Peyer's patch (tissue), 4 donors: ENCODE results near the gene LYZL2. TPM values are rescaled to one million over a fixed set of nuclear protein-coding genes. Genes with fewer than 3 reads are reported as not detected.
"Not testable (repeated sequence)": the region's sequence is repeated elsewhere in the genome, so short reads cannot be mapped to it uniquely, and the experiment has no call there.

Source experiments
- DNase-seq, 3 donors: peaks; one replicate each; pipeline ENCODE4 v3.0.0-alpha.2; 2017 to 2019
- H3K27ac ChIP-seq, 4 donors: fragments of 200-600 bp; sonication (generic); one replicate each; pipeline ENCODE4 v1.5.1; 2016 to 2019
- H3K27me3 ChIP-seq, 2 donors: fragments of 200-600 bp; sonication (generic); one replicate each; pipeline ENCODE4 v1.5.1; 2019
- H3K36me3 ChIP-seq, 3 donors: fragments of 200-600 bp; sonication (generic); one replicate each; pipeline ENCODE4 v1.5.1; 2016 to 2019
- H3K4me1 ChIP-seq, 4 donors: fragments of 200-600 bp; sonication (generic); one replicate each; pipeline ENCODE4 v1.5.1; 2016 to 2019
- H3K4me3 ChIP-seq, 4 donors: fragments of 200-600 bp; sonication (generic); 1 replicate in 3 of 4; 2 replicates in 1 of 4; pipeline ENCODE4 v1.5.1; 2016 to 2019; ENCODE audit warnings: mild to moderate bottlenecking in 1 of 4
- H3K9me3 ChIP-seq, 4 donors: fragments of 200-600 bp; sonication (generic); one replicate each; pipeline ENCODE4 v1.5.1; 2016 to 2019; ENCODE audit warnings: mild to moderate bottlenecking in 1 of 4
- CTCF ChIP-seq, 6 experiments: fragments of 450-650 bp in 4 of 6; fragments of 200-600 bp in 2 of 6; sonication (generic) in 1 of 6; IDR thresholded peaks; one replicate each; pipeline ENCODE4 v1.5.1; 2017 to 2019; ENCODE audit warnings: antibody characterized with exemption in 6 of 6, mild to moderate bottlenecking in 3 of 6, moderate library complexity in 1 of 6
- POLR2A ChIP-seq, 2 donors: fragments of 450-650 bp; IDR thresholded peaks; one replicate each; pipeline ENCODE4 v1.5.1; 2017; ENCODE audit warnings: antibody characterized with exemption in 2 of 2, mild to moderate bottlenecking in 2 of 2, moderate library complexity in 2 of 2
- total RNA-seq, 4 donors: library from RNA; depleted of rRNA; stranded (reverse); fragments of >200 nt; gene quantifications; one replicate each; pipeline ENCODE4 v1.1.0, GENCODE V29; 2016

Gene LYZL2
- total RNA-seq, 4 donors from 2014 or later = not detected

DNA sequence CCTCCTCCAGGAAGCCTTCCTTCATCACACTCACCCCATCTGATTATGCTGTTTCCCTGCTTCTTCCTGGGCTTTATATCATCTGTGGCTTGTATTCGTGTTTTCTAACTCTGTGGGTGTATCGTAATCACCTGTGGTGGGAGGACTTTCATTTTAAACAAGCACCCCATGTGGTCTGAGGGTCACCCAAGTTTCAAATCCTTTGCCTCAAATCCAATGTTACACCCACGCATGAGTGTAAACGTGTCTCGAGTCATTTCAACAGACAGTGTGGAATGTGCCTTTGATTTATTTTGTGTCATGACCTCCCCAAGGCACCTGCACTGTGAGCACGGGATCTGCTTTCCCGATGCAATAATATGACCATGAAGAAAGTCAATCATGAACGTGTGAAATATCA, 17.5 kb upstream of the LYZL2 start:
- TF ChIP-seq CTCF (IDR thresholded peaks at IDR 0.05) (no peak), POLR2A (IDR thresholded peaks at IDR 0.05) (no peak)
- no peak for DNase-seq
- no peak overlapping the region for H3K27ac ChIP-seq
- no peaks in the 10 kb centered on the region for H3K27me3 ChIP-seq
- H3K4me1 ChIP-seq = no peaks in the 10 kb centered on the region
- H3K9me3 ChIP-seq = no peaks in the 10 kb centered on the region
- no peaks in the 10 kb centered on the region for H3K36me3 ChIP-seq
- H3K4me3 ChIP-seq = no peak overlapping the region

DNA sequence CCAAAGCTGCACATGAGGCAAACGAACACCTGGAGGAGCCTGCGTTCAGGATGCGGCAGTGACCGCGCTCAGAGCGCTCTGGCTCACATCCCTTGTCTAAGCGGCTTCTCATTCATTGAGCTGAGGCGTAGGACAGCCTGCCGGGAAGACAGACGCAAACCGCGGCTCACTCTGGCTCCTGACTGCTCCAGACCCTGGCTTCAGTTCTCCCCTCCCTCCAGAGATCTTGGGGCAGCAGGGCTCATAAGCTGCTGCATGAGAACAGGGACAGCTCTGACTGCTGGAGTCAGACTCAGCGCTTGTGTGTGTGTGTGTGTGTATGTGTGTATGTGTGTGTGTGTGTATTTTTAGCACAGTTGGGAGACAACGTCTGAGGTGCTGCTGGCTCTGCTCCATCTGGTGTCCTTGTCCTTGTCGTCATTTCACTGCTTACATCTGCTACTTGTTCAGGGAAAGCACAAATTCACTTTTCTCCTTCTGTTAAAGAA, 15.8 kb upstream of the LYZL2 start:
- TF ChIP-seq POLR2A (IDR thresholded peaks at IDR 0.05) (no peak), CTCF (IDR thresholded peaks at IDR 0.05) (no peak)
- H3K36me3 ChIP-seq = no peaks in the 10 kb centered on the region
- no peak overlapping the region for H3K27ac ChIP-seq
- DNase-seq = no peak
- no peaks in the 10 kb centered on the region for H3K9me3 ChIP-seq
- H3K4me3 ChIP-seq = no peak overlapping the region
- no peaks in the 10 kb centered on the region for H3K4me1 ChIP-seq
- H3K27me3 ChIP-seq = no peaks in the 10 kb centered on the region

DNA sequence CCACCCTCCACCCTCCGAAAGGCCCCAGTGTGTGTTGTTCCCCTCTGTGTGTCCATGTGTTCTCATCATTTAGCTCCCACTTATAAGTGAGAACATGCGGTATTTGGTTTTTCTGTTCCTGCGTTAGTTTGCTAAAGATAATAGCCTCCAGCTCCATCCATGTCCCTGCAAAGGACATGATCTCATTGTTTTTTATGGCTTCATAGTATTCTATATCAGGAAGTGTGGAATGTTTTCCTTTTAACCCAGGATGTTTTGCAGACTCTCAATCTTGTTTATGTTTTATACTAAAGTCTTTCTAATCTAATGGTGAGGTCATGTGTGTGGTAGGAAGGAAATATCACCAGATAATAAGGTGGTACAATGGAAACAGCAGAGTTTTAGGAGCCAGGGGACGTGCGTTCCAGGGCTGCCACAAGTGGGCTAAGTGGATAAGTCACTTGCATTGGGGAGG, 14.9 kb upstream of the LYZL2 start:
- H3K27ac ChIP-seq, H3K4me3 ChIP-seq, H3K9me3 ChIP-seq, H3K36me3 ChIP-seq, DNase-seq, H3K27me3 ChIP-seq, H3K4me1 ChIP-seq: not testable (repeated sequence)

DNA sequence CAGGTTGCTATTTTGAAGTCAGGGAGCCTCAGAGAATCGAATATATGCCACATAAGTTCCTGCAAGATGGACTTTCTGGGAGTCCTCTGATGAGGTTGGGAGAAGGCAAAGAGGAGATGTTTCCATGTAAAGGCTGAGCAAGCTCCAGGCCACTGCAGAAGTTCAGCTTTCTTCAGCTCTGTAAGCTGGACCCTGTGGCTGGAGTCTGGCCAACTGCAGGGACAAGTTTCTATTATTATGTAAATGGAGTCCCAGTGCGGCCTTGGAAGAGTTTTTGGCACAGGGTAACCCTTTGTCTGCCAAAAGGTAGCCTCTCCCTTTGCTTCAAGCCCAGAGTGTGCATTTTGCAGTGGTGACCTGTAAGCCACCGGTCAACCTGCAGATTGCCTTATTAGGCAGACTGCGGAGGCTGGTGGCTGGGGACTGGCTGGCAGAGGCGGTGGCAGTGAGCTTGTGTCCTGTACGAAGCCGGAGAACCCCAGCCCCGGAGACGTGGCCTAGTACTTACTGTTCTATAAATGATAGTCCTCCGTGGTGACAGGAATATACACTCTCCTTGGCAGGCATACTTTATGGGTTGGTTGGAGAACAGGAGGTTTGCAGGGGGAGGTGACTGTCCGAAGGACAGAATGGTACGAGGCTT, 14.1 kb upstream of the LYZL2 start:
- not testable (repeated sequence) for DNase-seq, H3K27ac ChIP-seq

GRCh38 chr10:30642856-30643255, 13.3 kb upstream of the LYZL2 start:
- not testable (repeated sequence) for H3K27ac ChIP-seq, DNase-seq, H3K4me1 ChIP-seq, H3K36me3 ChIP-seq, H3K27me3 ChIP-seq, H3K4me3 ChIP-seq, H3K9me3 ChIP-seq

More for the DNA sequence above, 14.1 kb upstream of the LYZL2 start:
- H3K36me3 ChIP-seq, H3K4me3 ChIP-seq, H3K9me3 ChIP-seq, H3K27me3 ChIP-seq, H3K4me1 ChIP-seq: not testable (repeated sequence)

DNA sequence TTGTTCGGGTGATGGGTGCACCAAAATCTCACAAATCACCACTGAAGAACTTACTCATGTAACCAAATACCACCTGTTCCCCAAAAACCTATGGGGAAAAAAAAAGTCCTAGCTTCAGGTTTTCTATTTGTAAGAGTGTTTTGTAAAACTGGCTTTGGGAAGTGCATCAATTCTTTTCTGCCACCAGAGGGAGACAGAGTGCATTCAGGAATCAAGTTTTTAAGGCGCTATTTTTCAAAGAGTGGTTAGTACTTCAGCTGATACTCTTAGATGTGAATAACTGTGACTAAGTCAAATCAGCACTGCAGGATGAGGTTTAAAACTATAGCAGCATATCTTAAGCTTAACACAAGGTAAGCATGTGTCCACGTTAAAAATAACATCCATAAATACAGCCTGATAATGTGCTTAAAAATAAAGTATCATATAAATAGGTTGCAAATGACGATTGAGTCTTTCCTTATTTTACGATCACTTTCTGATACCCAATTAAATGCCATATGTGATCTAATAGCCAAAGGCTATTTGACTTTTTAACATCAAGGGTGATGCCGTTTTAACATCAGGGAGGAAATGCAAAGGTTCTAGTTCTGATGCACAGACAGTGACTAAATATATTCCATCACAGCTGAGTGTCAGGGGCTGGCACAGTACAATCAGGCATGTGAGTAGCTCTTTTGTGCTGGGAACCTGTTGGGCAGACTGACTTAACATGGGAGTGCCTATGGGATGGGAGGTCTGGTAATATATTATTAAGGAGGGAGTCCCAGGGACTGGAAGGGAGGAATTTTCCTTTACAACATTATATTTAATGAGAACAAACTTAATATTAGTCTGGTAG, 10.6 kb upstream of the LYZL2 start:
- Histone ChIP-seq H3K4me1 (no peaks in the 10 kb centered on the region), H3K27ac (no peak overlapping the region), H3K27me3 (no peaks in the 10 kb centered on the region), H3K36me3 (no peaks in the 10 kb centered on the region), H3K4me3 (no peak overlapping the region), H3K9me3 (no peaks in the 10 kb centered on the region)
- DNase-seq = peak in 1 of 3 donors; percentile 66
- TF ChIP-seq CTCF (IDR thresholded peaks at IDR 0.05) (peak; percentile 59 to 85 (median 70)), POLR2A (IDR thresholded peaks at IDR 0.05) (no peak)

- no peak for DNase-seq
- H3K4me3 ChIP-seq = no peak overlapping the region
- no peaks in the 10 kb centered on the region for H3K9me3 ChIP-seq
- no peaks in the 10 kb centered on the region for H3K27me3 ChIP-seq
- H3K36me3 ChIP-seq = no peaks in the 10 kb centered on the region
- no peaks in the 10 kb centered on the region for H3K4me1 ChIP-seq
- H3K27ac ChIP-seq = no peak overlapping the region
- TF ChIP-seq CTCF (IDR thresholded peaks at IDR 0.05) (no peak), POLR2A (IDR thresholded peaks at IDR 0.05) (no peak)
Measured at GRCh38 chr10:30637881-30638467, 8.4 kb upstream of the LYZL2 start.
